Measurements from ENCODE around the gene RERE.
"Not testable (repeated sequence)": the region's sequence is repeated elsewhere in the genome, so short reads cannot be mapped to it uniquely, and the experiment has no call there.

DNA sequence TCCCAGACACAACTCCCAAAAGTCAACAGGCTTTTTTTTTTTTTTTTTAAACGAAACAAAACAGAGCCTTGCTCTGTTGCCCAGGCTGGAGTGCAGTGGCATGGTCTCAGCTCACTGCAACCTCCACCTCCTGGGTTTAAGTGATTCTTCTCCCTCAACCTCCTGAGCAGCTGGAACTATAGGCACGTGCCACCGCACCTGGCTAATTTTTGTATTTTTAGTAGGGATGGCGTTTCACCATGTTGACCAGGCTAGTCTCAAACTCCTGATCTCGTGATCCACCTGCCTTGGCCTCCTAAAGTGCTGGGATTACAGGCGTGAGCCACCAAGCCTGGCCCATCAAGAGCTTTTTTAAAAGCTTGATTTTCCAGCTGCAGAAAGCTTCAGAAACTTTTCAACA, 437.1 kb downstream of the RERE start:
- TF ChIP-seq, protein P1, sequence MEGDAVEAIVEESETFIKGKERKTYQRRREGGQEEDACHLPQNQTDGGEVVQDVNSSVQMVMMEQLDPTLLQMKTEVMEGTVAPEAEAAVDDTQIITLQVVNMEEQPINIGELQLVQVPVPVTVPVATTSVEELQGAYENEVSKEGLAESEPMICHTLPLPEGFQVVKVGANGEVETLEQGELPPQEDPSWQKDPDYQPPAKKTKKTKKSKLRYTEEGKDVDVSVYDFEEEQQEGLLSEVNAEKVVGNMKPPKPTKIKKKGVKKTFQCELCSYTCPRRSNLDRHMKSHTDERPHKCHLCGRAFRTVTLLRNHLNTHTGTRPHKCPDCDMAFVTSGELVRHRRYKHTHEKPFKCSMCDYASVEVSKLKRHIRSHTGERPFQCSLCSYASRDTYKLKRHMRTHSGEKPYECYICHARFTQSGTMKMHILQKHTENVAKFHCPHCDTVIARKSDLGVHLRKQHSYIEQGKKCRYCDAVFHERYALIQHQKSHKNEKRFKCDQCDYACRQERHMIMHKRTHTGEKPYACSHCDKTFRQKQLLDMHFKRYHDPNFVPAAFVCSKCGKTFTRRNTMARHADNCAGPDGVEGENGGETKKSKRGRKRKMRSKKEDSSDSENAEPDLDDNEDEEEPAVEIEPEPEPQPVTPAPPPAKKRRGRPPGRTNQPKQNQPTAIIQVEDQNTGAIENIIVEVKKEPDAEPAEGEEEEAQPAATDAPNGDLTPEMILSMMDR (IDR thresholded peaks at IDR 0.05) = not testable (repeated sequence)
- TF ChIP-seq POLR2AphosphoS5 (IDR thresholded peaks at IDR 0.05) = not testable (repeated sequence)
